Thoracic aorta (tissue), 2 donors: ENCODE data around the gene NRP1. TPM values are rescaled to one million over a fixed set of nuclear protein-coding genes. Genes with fewer than 3 reads are reported as not detected.

Source experiments
- ATAC-seq: fragments of 150-250 bp; one replicate; pipeline ENCODE4 v1.8.0; 2017; ENCODE audit warnings: low read depth; ENCODE audit not compliant: insufficient number of reproducible peaks, low FRiP score
- DNase-seq: peaks from one replicate; pipeline ENCODE4 v3.0.0-alpha.2; 2020; ENCODE audit warnings: low spot score
- H3K27ac ChIP-seq, 2 donors: fragments of 200-600 bp; sonication (generic); 1 replicate in 1 of 2; 2 replicates in 1 of 2; pipeline ENCODE4 v1.5.1; 2016; ENCODE audit warnings: mild to moderate bottlenecking in 2 of 2, moderate library complexity in 2 of 2
- H3K27me3 ChIP-seq: fragments of 200-600 bp; sonication (generic); replicated peaks from 2 replicates; pipeline ENCODE4 v1.6.0; 2016; ENCODE audit warnings: mild to moderate bottlenecking; ENCODE audit not compliant: insufficient read depth
- H3K36me3 ChIP-seq: fragments of 200-600 bp; sonication (generic); one replicate; pipeline ENCODE4 v1.5.1; 2016
- H3K4me1 ChIP-seq, 2 donors: fragments of 200-600 bp; sonication (generic); 1 replicate in 1 of 2; 2 replicates in 1 of 2; pipeline versions ENCODE4 v1.5.1 to v1.6.0; 2016; ENCODE audit warnings: low read depth in 2 of 2, mild to moderate bottlenecking in 1 of 2; ENCODE audit not compliant: control insufficient read depth in 1 of 2
- H3K4me3 ChIP-seq: fragments of 200-600 bp; sonication (generic); 2 replicates; pipeline ENCODE4 v1.5.1; 2016; ENCODE audit warnings: mild to moderate bottlenecking
- H3K9me3 ChIP-seq: fragments of 200-600 bp; sonication (generic); 2 replicates; pipeline ENCODE4 v1.5.1; 2016
- CTCF ChIP-seq: fragments of 200-600 bp; sonication (generic); IDR thresholded peaks from one replicate; pipeline ENCODE4 v1.5.1; 2019; ENCODE audit warnings: antibody characterized with exemption
- total RNA-seq, 2 donors: library from RNA; depleted of rRNA; stranded (reverse); fragments of >200 nt; gene quantifications; one replicate each; pipeline versions ENCODE4 v1.1.0 to v1.2.3, GENCODE V29; 2016

Gene NRP1
- total RNA-seq, 2 donors from 2014 or later = 66.9 to 117 TPM

GRCh38 chr10:33212061-33212748 is 122.3 kb downstream of the NRP1 start:
- ATAC-seq = no peak
- Histone ChIP-seq H3K4me1 (peaks cover 20 to 46% of the 10 kb centered on the region in 2 donors), H3K9me3 (no peaks in the 10 kb centered on the region), H3K27ac (peak overlapping the region; percentile 64 to 65), H3K36me3 (no peaks in the 10 kb centered on the region), H3K4me3 (peak overlapping the region; percentile 8), H3K27me3 (no peaks in the 10 kb centered on the region)
- no peak for DNase-seq
- no peak for TF ChIP-seq CTCF

DNA sequence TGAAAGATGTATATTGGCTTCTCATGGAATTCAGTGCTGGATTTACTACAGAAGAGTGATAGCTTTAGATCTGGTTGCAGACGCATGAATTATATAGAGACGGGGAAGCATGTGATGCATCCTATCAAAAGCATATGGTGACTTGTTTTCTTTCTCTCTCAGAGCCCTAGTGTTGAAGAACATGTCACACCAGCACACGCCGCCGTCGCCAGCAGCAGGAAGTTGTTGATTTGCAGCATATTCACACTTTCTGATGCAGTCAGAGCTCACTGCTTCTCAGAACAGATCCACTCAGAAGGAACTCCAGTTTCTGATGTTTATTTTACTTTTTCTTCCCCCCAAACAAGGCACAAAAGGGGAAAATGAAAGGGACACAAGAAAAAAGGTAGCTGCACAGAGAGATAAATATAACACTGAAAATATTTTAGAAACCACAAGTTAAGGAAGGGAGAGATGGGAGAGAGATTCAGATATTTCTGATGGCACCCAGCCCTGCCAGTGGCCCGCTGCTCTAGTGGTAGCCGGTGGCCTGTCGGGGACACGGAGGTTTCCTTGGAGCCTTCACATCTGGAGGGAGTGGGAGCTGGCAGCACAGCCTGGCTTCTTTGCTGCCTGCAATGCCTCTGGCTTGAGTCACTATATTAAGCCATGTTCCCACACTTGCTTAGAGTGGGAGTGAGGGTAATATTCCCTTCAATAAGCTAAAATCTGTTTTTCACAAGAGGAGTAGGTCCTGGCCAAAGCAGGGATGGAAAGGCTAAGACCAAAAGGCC is 123.2 kb downstream of the NRP1 start:
- Histone ChIP-seq H3K27me3 (no peaks in the 10 kb centered on the region), H3K9me3 (no peaks in the 10 kb centered on the region), H3K36me3 (no peaks in the 10 kb centered on the region), H3K4me1 (peaks cover 17 to 37% of the 10 kb centered on the region in 2 donors), H3K4me3 (peak overlapping the region; percentile 8), H3K27ac (peak overlapping the region; percentile 64 to 65)
- no peak for ATAC-seq
- DNase-seq = peak; percentile 33
- peak; percentile 14 for TF ChIP-seq CTCF

DNA sequence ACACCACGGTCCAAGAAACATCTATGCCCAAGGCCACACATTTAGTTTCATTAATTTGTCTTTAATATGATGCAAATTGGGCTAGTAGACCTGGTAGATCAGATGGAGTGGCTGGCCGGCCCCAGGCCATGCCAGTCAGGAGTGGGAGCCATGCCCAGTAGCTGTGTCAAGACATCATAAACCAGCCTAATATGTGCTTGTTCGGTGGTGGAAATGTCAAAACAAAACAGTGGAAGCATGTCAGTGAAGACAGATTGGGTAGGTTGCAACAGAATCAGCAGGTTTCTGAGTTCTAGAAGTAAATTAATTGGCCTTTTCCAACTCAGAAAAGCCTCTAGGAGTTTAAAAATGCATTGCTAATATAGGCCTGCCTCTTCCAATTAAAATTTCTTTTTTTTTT is 124.7 kb downstream of the NRP1 start:
- Histone ChIP-seq H3K36me3 (no peaks in the 10 kb centered on the region), H3K4me1 (peaks cover 9 to 22% of the 10 kb centered on the region in 2 donors)
- ATAC-seq = no peak

GRCh38 chr10:33208166-33208565 is 126.3 kb downstream of the NRP1 start:
- no peak overlapping the region for H3K4me3 ChIP-seq
- ATAC-seq (no peak), DNase-seq (no peak)
- no peak for TF ChIP-seq CTCF
- no peak overlapping the region for H3K27ac ChIP-seq
- H3K4me1 ChIP-seq = peaks cover 9 to 19% of the 10 kb centered on the region in 2 donors
- H3K27me3 ChIP-seq = no peaks in the 10 kb centered on the region
- H3K9me3 ChIP-seq = no peaks in the 10 kb centered on the region
- no peaks in the 10 kb centered on the region for H3K36me3 ChIP-seq

More for the DNA sequence above, 124.7 kb downstream of the NRP1 start:
- no peak for TF ChIP-seq CTCF
- Histone ChIP-seq H3K27me3 (no peaks in the 10 kb centered on the region), H3K27ac (no peak overlapping the region), H3K9me3 (no peaks in the 10 kb centered on the region), H3K4me3 (no peak overlapping the region)
- DNase-seq = no peak

GRCh38 chr10:33204031-33204430 is 130.4 kb downstream of the NRP1 start:
- no peak for ATAC-seq
- TF ChIP-seq CTCF = no peak
- H3K36me3 ChIP-seq = peaks cover 13% of the 10 kb centered on the region

More at GRCh38 chr10:33204031-33204430, 130.4 kb downstream of the NRP1 start:
- DNase-seq = no peak
- Histone ChIP-seq H3K4me1 (no peaks in the 10 kb centered on the region), H3K27ac (no peak overlapping the region), H3K4me3 (no peak overlapping the region), H3K27me3 (no peaks in the 10 kb centered on the region), H3K9me3 (no peaks in the 10 kb centered on the region)
